ENCODE data around the gene MAGI3.

The MAGI3 gene

DNA sequence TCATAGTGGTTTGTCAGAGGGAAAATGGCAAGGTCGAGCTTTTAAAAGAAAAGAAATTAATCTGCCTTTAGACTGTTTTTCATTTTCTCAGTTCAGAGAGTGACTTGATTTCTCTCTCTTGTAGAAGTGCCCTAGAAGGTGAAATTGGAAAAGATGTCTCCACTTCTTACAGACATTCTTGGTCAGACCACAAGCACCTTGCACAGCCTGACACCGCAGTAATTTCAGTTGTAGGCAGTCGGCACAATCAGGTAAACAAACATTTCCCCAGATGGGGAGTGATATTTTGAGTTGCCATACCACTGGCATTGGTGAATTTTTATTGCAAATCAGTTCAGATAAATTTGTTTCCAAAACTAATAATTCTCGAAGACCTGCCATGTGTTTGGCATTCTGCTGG is 282.2 kb downstream of the MAGI3 start:
- no peak overlapping the region for H2AFZ ChIP-seq (ENCODE audit: low read depth, low read length)
- H3K27me3 ChIP-seq (ENCODE audit: insufficient read depth, low read length): no peaks in the 10 kb centered on the region
- H3K4me3 ChIP-seq (ENCODE audit: low read length): no peak overlapping the region
- no peaks in the 10 kb centered on the region for H3K9me3 ChIP-seq (ENCODE audit: low read length)
- H3K36me3 ChIP-seq (ENCODE audit: insufficient read depth, low read length): no peaks in the 10 kb centered on the region
- H3K4me1 ChIP-seq (ENCODE audit: insufficient read depth, low read length): no peaks in the 10 kb centered on the region

DNA sequence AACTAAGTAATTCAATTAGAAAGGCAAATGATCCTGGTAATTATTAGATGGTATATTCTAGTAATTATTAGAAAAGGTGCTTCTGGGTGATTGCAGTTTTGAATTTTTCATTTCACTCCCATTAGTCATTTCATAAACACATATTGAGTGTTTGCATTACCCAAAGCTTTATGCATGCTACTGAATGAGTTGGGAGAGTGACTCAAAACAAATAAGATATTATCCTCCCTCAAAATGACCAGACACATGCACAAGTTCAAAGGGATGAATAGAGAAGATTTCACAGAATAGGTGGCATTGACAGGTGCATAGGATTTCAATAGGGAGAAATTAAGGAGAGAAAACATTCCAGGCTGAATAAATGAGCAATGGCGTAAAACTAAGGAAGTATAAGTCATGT is 284.3 kb downstream of the MAGI3 start:
- no peaks in the 10 kb centered on the region for H3K36me3 ChIP-seq (ENCODE audit: insufficient read depth, low read length)
- no peaks in the 10 kb centered on the region for H3K9me3 ChIP-seq (ENCODE audit: low read length)
- H3K27me3 ChIP-seq (ENCODE audit: insufficient read depth, low read length): no peaks in the 10 kb centered on the region
- no peaks in the 10 kb centered on the region for H3K4me1 ChIP-seq (ENCODE audit: insufficient read depth, low read length)
- no peak overlapping the region for H3K4me3 ChIP-seq (ENCODE audit: low read length)
- H2AFZ ChIP-seq (ENCODE audit: low read depth, low read length): no peak overlapping the region

DNA sequence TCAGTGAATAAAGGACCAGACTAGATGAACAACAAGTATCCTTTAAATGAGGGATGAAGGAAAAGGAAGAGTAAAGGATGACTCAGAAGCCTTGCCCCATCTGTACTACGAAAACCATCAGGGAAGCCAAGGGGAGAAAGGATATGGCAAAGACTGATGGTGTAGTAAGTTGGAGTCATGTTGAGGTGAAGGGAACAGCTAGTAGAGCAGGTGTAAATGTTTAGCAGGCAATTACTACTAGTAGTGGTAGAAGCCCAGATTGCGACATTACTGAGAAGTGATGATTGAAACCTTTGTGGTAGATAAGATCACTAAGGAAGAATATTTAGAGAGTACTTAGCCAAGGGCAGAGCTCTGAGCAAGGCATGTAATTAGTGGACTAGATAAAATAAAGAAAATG is 285.0 kb downstream of the MAGI3 start:
- no peak overlapping the region for H3K4me3 ChIP-seq (ENCODE audit: low read length)

DNA sequence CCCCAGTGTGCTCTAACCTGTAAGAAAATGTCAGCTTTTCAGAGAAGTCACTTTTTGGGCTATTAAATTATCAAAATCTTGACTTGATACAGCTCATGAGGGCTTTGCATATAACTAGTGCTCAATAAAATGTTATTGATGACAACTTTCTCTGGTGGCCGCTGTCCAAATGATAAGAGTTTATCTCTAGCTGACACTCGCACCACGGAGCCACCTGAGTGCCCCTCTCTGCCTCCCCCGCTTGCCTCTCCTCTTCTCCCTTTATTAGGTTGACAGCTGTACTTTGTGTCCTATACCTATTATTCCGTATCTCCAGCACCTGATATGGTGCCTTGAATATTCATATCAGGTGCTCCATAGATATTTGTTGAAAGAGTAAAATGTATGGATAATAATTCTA is 286.2 kb downstream of the MAGI3 start:
- H3K9me3 ChIP-seq (ENCODE audit: low read length): no peaks in the 10 kb centered on the region
- H3K4me1 ChIP-seq (ENCODE audit: insufficient read depth, low read length): no peaks in the 10 kb centered on the region
- no peak overlapping the region for H3K4me3 ChIP-seq (ENCODE audit: low read length)
- H2AFZ ChIP-seq (ENCODE audit: low read depth, low read length): no peak overlapping the region
- peaks cover 3% of the 10 kb centered on the region for H3K36me3 ChIP-seq (ENCODE audit: insufficient read depth, low read length)
- H3K27me3 ChIP-seq (ENCODE audit: insufficient read depth, low read length): no peaks in the 10 kb centered on the region

More for the DNA sequence above, 285.0 kb downstream of the MAGI3 start:
- no peaks in the 10 kb centered on the region for H3K4me1 ChIP-seq (ENCODE audit: insufficient read depth, low read length)
- no peak overlapping the region for H2AFZ ChIP-seq (ENCODE audit: low read depth, low read length)
- no peaks in the 10 kb centered on the region for H3K9me3 ChIP-seq (ENCODE audit: low read length)
- H3K36me3 ChIP-seq (ENCODE audit: insufficient read depth, low read length): no peaks in the 10 kb centered on the region
- H3K27me3 ChIP-seq (ENCODE audit: insufficient read depth, low read length): no peaks in the 10 kb centered on the region

DNA sequence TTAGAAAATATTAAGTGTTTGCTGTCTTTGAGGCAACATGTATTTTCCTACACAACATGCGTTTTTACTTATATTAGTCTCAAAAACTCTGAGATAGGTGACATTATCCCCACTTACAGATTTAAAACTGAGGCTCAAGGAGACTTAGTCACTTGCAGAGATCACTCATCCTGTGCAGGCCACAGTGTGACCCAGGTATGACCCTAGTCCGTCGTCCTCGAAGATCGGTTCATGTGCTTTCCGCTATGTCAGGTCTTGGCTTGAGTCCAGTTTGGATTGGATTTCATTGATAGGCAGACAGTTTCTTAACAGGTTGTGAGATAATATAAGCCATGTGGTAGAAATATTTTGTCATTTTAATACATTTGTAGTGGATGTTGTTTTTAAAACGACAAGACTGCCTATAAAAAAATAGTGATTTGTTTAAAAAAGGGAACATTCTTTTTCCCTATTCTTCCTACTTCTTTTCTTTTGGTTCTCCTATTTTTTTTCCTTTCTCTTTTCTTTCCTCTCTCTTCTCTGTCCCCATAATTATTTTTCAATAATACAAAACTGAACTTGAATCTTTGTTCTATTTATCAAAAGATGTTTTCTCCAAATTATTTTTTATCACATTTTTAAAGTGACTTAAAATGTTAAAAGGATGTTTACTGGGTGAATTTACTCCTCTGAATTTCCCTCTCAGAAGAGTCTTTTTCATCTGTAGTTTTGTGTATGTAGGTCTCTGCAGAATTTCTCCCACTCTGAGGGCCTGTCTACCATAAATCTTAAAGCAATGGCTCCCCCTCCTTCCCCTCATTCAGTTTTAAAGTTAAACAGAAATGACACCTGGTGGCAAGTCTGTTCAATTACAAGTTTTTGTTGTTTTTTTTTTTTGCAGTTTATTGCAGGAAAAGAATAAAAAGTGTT is 287.2 kb downstream of the MAGI3 start:
- no peaks in the 10 kb centered on the region for H3K4me1 ChIP-seq (ENCODE audit: insufficient read depth, low read length)
- H3K9me3 ChIP-seq (ENCODE audit: low read length): no peaks in the 10 kb centered on the region
- no peaks in the 10 kb centered on the region for H3K27me3 ChIP-seq (ENCODE audit: insufficient read depth, low read length)
- no peak overlapping the region for H3K4me3 ChIP-seq (ENCODE audit: low read length)
- H2AFZ ChIP-seq (ENCODE audit: low read depth, low read length): no peak overlapping the region
- peaks cover 3% of the 10 kb centered on the region for H3K36me3 ChIP-seq (ENCODE audit: insufficient read depth, low read length)

DNA sequence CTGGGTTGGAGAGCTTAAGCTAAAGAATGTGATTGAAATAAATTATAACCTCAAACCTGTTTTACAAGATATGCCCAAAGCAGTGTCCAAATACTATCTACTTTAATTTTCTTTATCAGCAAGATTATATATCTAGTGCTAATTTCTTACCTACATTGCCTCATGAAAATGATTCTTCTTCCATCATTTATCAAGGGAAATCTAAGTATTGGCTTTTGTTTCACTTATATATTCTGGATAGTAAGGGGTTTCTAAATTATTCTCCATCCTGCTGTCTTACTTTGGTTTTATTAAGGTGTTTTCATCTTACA is 287.8 kb downstream of the MAGI3 start:
- no peak overlapping the region for H2AFZ ChIP-seq (ENCODE audit: low read depth, low read length)
- H3K27me3 ChIP-seq (ENCODE audit: insufficient read depth, low read length): no peaks in the 10 kb centered on the region
- H3K9me3 ChIP-seq (ENCODE audit: low read length): no peaks in the 10 kb centered on the region
- peaks cover 8% of the 10 kb centered on the region for H3K36me3 ChIP-seq (ENCODE audit: insufficient read depth, low read length)
- H3K4me3 ChIP-seq (ENCODE audit: low read length): no peak overlapping the region
- no peaks in the 10 kb centered on the region for H3K4me1 ChIP-seq (ENCODE audit: insufficient read depth, low read length)

DNA sequence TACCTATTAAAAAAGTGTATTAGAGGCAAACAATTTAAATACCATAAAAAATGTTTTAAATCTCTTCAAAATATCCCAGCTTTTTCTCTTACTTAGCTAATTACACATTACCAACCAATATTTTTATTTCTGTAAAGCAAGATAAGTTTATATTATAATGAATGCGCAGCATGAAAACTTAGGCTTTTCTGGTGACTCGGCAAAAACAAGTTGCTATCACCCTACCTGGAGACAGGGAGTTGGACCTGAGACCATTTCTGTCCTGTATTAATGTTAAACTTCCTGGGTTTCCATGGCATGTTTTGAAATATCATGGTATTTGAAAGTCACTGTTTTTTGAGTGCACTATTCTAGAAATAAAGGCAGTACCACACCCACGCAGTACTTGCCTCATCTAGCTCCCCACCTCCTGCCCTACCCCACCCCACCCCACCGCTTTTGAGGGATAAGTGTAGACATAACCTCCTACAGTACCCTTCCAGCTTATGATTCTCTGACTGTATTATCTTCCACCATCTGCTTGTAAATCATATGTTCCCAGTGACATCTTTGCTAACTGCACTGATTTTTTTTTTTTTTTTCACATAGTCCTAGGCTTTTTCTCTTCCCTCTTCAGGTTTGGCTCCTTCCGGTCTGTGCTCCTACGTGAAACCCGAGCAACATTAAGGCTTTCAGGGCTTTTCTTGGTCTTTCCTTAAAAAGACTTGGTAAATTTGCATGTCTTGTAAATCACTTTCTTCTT is 291.5 kb downstream of the MAGI3 start:
- Histone ChIP-seq H3K9me3 (ENCODE audit: low read length) (no peaks in the 10 kb centered on the region), H3K4me3 (ENCODE audit: low read length) (no peak overlapping the region), H3K27me3 (ENCODE audit: insufficient read depth, low read length) (no peaks in the 10 kb centered on the region), H3K4me1 (ENCODE audit: insufficient read depth, low read length) (no peaks in the 10 kb centered on the region), H3K36me3 (ENCODE audit: insufficient read depth, low read length) (peaks cover 24% of the 10 kb centered on the region), H2AFZ (ENCODE audit: low read depth, low read length) (no peak overlapping the region)

DNA sequence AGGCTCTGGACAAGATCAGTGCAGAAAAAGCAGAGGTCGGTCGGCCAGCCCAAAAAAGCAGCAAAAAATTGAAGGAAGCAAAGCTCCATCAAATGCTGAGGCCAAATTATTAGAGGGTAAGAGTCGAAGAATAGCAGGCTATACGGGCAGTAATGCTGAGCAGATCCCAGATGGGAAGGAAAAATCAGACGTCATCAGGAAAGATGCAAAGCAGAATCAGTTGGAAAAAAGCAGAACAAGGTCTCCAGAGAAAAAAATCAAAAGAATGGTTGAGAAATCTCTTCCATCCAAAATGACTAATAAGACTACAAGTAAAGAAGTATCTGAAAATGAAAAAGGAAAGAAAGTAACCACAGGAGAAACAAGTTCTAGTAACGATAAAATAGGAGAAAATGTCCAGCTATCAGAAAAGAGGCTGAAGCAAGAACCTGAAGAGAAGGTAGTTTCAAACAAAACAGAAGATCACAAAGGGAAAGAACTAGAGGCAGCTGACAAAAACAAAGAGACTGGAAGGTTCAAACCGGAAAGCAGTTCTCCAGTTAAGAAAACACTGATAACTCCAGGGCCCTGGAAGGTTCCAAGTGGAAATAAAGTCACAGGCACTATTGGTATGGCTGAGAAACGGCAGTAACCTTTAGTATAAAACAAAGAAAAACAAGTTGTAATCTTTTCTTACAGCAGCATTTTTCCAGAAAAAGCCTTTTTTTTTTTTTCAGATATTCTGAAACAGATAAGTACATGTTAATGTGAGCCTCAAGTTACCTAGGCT is 293.3 kb downstream of the MAGI3 start:
- peaks cover 24% of the 10 kb centered on the region for H3K36me3 ChIP-seq (ENCODE audit: insufficient read depth, low read length)
- no peak overlapping the region for H2AFZ ChIP-seq (ENCODE audit: low read depth, low read length)

DNA sequence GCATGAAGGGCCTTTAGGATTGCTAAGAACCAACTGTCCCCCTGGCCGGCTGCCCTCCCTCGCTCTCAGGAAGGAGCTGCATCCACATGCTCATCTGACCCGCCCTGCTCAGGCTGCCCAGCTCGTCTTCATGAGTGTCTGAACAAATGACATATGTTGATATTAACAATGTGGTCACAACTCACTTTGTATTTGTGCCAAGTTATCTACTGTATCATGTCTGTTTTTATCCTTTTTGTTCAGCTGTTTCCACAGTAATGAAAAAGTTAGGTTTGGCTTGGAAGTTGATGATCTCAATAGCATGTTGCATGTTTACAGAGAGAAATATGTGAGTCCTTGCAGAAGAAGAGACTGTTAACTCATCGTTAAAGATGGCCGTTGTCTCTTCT is 293.8 kb downstream of the MAGI3 start:
- H3K4me1 ChIP-seq (ENCODE audit: insufficient read depth, low read length): no peaks in the 10 kb centered on the region
- H2AFZ ChIP-seq (ENCODE audit: low read depth, low read length): no peak overlapping the region
- H3K4me3 ChIP-seq (ENCODE audit: low read length): no peak overlapping the region
- peaks cover 24% of the 10 kb centered on the region for H3K36me3 ChIP-seq (ENCODE audit: insufficient read depth, low read length)
- H3K27me3 ChIP-seq (ENCODE audit: insufficient read depth, low read length): no peaks in the 10 kb centered on the region
- no peaks in the 10 kb centered on the region for H3K9me3 ChIP-seq (ENCODE audit: low read length)

More for the DNA sequence above, 293.3 kb downstream of the MAGI3 start:
- Histone ChIP-seq H3K27me3 (ENCODE audit: insufficient read depth, low read length) (no peaks in the 10 kb centered on the region), H3K9me3 (ENCODE audit: low read length) (no peaks in the 10 kb centered on the region), H3K4me3 (ENCODE audit: low read length) (no peak overlapping the region), H3K4me1 (ENCODE audit: insufficient read depth, low read length) (no peaks in the 10 kb centered on the region)

DNA sequence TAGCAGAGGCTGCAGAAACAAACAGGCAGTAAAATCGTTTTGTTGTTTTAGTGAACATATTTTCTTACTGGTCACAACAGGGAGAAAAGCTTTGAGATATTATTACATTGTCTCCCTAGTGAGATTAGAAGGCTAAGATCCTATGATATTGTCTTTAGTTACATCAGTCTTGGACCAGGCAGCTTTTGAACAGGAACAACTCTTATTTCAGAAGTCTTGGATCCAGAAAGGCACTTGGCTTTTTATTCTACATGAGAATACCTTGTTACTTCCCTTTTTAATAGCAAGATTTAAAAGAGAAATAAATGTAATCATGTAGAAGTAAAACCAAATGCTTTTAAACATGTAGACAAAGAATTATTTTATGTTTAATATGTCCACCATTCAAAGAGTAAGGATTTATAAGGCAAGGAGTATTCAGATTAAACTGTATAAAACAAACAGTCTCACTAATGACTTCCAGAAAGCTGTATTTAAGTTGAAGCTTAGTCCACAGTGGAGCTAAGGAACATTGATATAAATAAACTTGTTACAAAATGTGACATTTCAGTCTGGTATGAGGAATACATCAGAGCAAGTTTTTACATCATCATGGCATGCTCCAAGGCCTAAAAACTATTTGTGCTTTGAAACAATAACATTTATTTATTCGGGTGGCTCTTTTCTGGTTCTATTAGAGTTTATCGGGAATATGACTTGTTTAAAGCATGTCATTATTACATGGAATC is 296.7 kb downstream of the MAGI3 start:
- Histone ChIP-seq H3K27me3 (ENCODE audit: insufficient read depth, low read length) (no peaks in the 10 kb centered on the region), H3K9me3 (ENCODE audit: low read length) (no peaks in the 10 kb centered on the region), H3K36me3 (ENCODE audit: insufficient read depth, low read length) (peaks cover 27% of the 10 kb centered on the region), H3K4me3 (ENCODE audit: low read length) (no peak overlapping the region), H2AFZ (ENCODE audit: low read depth, low read length) (no peak overlapping the region), H3K4me1 (ENCODE audit: insufficient read depth, low read length) (no peaks in the 10 kb centered on the region)

DNA sequence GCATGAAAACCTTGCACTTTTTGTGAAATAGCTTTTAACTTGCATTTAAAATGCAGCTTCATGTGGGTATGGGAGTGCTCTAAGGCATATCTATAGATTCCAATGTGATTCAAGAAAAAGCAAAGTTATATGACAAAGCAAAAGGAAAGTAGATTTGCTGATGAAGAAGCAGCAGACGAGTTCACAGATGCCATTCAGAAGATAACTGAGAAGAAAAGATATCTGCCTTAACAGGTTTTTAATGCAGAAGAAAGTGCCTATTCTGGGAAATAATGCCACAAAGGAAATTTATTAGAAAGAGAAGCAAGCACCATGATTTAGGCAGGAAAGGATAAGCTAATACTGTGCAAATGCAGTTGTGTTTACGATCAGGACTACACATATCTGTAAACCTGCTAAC is 300.9 kb downstream of the MAGI3 start:
- H2AFZ ChIP-seq (ENCODE audit: low read depth, low read length): no peak overlapping the region
- H3K9me3 ChIP-seq (ENCODE audit: low read length): peaks cover 2% of the 10 kb centered on the region
- H3K4me3 ChIP-seq (ENCODE audit: low read length): no peak overlapping the region
- no peaks in the 10 kb centered on the region for H3K27me3 ChIP-seq (ENCODE audit: insufficient read depth, low read length)
- no peaks in the 10 kb centered on the region for H3K4me1 ChIP-seq (ENCODE audit: insufficient read depth, low read length)
- H3K36me3 ChIP-seq (ENCODE audit: insufficient read depth, low read length): peaks cover 6% of the 10 kb centered on the region

DNA sequence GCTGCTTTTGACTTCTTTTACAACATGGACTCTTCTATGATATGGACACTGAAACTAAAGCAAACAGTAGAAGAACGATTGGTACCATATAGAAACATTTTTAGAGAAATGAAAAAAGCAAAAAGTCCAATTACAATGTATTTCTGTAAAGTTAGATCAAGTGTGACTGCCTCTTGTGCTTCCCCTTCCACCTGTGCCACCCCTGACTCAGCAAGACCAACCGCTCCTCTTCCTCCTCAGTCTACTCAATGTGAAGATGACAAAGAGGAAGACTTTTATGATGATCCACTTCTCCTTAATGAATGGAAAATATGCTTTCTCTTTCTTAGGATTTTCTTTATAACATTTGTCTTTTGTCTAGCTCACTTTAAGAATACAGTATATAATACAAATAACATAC is 302.0 kb downstream of the MAGI3 start:
- H3K9me3 ChIP-seq (ENCODE audit: low read length): peaks cover 2% of the 10 kb centered on the region
- H3K4me1 ChIP-seq (ENCODE audit: insufficient read depth, low read length): no peaks in the 10 kb centered on the region
- H3K4me3 ChIP-seq (ENCODE audit: low read length): no peak overlapping the region
- H3K36me3 ChIP-seq (ENCODE audit: insufficient read depth, low read length): peaks cover 8% of the 10 kb centered on the region
- no peak overlapping the region for H2AFZ ChIP-seq (ENCODE audit: low read depth, low read length)
- no peaks in the 10 kb centered on the region for H3K27me3 ChIP-seq (ENCODE audit: insufficient read depth, low read length)
